ENCODE results near the gene CEPT1. TPM values are rescaled to one million over a fixed set of nuclear protein-coding genes. Genes with fewer than 3 reads are reported as not detected.

CEPT1 gene
- total and polyA plus RNA-seq, 2 of the 4 experiments (the other 2 are of a cell fraction) = 13.3 to 27.4 TPM

GRCh38 chr1:111131693-111132092 is 8.3 kb upstream of the CEPT1 start:
- H3K4me1 ChIP-seq (ENCODE audit: control insufficient read depth, insufficient read depth, low read length) = no peaks in the 10 kb centered on the region
- no peak overlapping the region for H3K4me3 ChIP-seq (ENCODE audit: insufficient read depth, low read depth, low read length)
- H3K27me3 ChIP-seq (ENCODE audit: control insufficient read depth, insufficient read depth, low read length) = no peaks in the 10 kb centered on the region
- no peak overlapping the region for H2AFZ ChIP-seq (replicated peaks; ENCODE audit: low read length, poor library complexity)
- no peak overlapping the region for H2BK15ac ChIP-seq (ENCODE audit: low read depth, low read length)
- peaks cover 7% of the 10 kb centered on the region for H3K36me3 ChIP-seq (ENCODE audit: control insufficient read depth, insufficient read depth, low read length)
- no peak overlapping the region for H2BK20ac ChIP-seq (ENCODE audit: low read depth, low read length)
- in situ Hi-C loops (cut with MboI; ENCODE audit: low sequenced_read_pairs) (no loop called here), dilution Hi-C loops (cut with HindIII; ENCODE audit: low sequenced_read_pairs, unreplicated experiment) (no loop called here), intact Hi-C loops (cut with micrococcal nuclease) (no loop called here)
- no peak overlapping the region for H3K56ac ChIP-seq (ENCODE audit: extremely low read depth, insufficient read depth, low read length)
- H3K14ac ChIP-seq (replicated peaks; ENCODE audit: low read depth, low read length) = no peak overlapping the region
- no peak overlapping the region for H3K18ac ChIP-seq (ENCODE audit: low read depth, low read length)
- H4K8ac ChIP-seq (ENCODE audit: low read depth in 2 of 2, low read length in 2 of 2) = no peak overlapping the region
- H3K23ac ChIP-seq (ENCODE audit: low read depth, low read length) = no peak overlapping the region
- H2AK5ac ChIP-seq (ENCODE audit: low read depth, low read length) = no peak overlapping the region
- H4K20me1 ChIP-seq (ENCODE audit: insufficient read depth, low read length) = no peaks in the 10 kb centered on the region
- no peaks in the 10 kb centered on the region for H3K9me3 ChIP-seq (ENCODE audit: control insufficient read depth, insufficient read depth, low read length)
- peak; percentile 57 for TF ChIP-seq CEBPB (IDR thresholded peaks at IDR 0.05; ENCODE audit: low read depth, low read length)
- no peak for TF ChIP-seq CHD1 (IDR thresholded peaks at IDR 0.05; ENCODE audit: low read depth, low read length)
- TF ChIP-seq RCOR1 (IDR thresholded peaks at IDR 0.05; ENCODE audit: insufficient replicate concordance, low read length) = no peak
- H2AK9ac ChIP-seq (replicated peaks; ENCODE audit: low read depth, low read length, poor library complexity) = no peak overlapping the region
- no peak for DNase-seq
- H3K4me2 ChIP-seq (ENCODE audit: low read depth, low read length) = no peak overlapping the region
- ChIA-PET CTCF (no interaction called here), POLR2A (ENCODE audit: unreplicated experiment) (no interaction called here)
- H3K9ac ChIP-seq (ENCODE audit: low read depth, low read length) = no peak overlapping the region
- H4K5ac ChIP-seq (ENCODE audit: low read depth, low read length) = no peak overlapping the region
- no peak overlapping the region for H2BK5ac ChIP-seq (ENCODE audit: low read depth, low read length, poor library complexity, severe bottlenecking)
- BruUV-seq (replicated peaks) = no TSS peak
- H2BK120ac ChIP-seq (ENCODE audit: low read depth, low read length) = no peak overlapping the region
- no peak for ATAC-seq (ENCODE audit: low read depth)
- 93% methylated on average over 3 of the region's 4 CpGs; no CpG with 5 or more reads in 1 of the 2 experiments for WGBS, 2 experiments (ENCODE audit: extremely low coverage in 2 of 2, insufficient read length in 1 of 2)
- H3K9me1 ChIP-seq (ENCODE audit: insufficient read depth, low read length) = no peaks in the 10 kb centered on the region; the same call in 1 of the 2 replicates
- no peak overlapping the region for H3K4ac ChIP-seq (ENCODE audit: low read depth, low read length)
- H3K79me1 ChIP-seq (ENCODE audit: low read depth in 1 of 2, low read length in 2 of 2) = no peaks in the 10 kb centered on the region; a peak in 1 of 4 replicates
- no peak overlapping the region for H4K91ac ChIP-seq (ENCODE audit: insufficient read depth, low read depth, low read length)
- no peak overlapping the region for H3K27ac ChIP-seq (ENCODE audit: insufficient read depth, low read length)

Data from IMR-90 (cell line).